Embryonic facial prominence (tissue), 1 donor: ENCODE data around the gene NUDT1.
"Not testable (repeated sequence)": the region's sequence is repeated elsewhere in the genome, so short reads cannot be mapped to it uniquely, and the experiment has no call there.

Experiments used
- DNase-seq: peaks from one replicate; pipeline ENCODE4 v3.0.0-alpha.2; 2016; ENCODE audit errors: extremely low spot score

The NUDT1 gene

DNA sequence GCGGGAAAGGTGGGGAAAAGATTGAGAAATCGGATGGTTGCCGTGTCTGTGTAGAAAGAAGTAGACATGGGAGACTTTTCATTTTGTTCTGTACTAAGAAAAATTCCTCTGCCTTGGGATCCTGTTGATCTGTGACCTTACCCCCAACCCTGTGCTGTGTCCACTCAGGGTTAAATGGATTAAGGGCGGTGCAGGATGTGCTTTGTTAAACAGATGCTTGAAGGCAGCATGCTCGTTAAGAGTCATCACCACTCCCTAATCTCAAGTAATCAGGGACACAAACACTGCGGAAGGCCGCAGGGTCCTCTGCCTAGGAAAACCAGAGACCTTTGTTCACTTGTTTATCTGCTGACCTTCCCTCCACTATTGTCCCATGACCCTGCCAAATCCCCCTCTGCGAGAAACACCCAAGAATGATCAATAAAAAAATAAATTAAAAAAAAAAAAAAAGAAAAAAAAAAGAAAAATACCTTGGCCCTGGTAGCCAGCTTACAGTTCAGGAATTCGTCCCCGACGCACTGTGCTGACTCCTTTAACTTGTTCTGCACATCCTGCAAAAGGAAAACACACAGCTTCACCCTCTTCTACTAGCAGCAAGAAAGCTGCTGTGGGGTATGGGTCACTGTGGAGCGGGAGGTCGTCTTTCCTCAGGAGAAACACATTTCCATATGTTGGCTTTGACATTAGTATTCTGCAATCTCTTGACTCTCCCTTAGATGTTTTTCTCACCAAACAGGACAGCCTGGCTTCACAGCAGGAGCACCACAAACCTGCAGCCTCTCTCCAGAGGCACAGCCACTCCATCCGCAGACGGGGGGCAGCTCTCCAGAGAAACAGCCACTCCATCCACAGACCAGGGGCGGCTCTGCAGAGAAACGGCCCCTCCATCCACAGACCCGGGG, 27.3 kb downstream of the NUDT1 start:
- not testable (repeated sequence) for DNase-seq

DNA sequence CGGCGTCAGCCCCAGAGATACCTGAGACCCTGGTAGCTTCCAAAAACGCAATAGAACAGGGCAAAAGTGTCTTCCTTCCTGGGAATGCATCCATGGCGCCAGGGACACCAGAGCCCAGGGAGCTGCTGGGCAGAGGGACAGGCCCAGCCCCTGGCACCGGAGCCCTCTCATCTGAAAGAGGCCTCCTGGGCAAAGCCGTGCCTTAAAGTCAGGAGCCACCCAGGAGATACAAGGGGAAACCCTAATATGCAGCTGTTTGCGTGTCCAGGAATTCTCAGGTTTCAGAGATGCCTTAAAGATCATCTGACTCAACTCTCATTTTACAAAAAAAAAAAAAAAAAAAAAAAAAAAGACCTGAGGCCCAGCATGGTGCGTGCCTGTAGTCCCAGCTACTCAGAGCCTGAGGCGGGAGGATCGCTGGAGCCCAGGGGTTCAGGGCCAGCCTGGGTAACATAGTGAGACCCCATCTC, 28.0 kb downstream of the NUDT1 start:
- DNase-seq = no peak

GRCh38 chr7:2270495-2270894, 28.5 kb downstream of the NUDT1 start:
- no peak for DNase-seq

GRCh38 chr7:2271273-2272026, 29.4 kb downstream of the NUDT1 start:
- no peak for DNase-seq

DNA sequence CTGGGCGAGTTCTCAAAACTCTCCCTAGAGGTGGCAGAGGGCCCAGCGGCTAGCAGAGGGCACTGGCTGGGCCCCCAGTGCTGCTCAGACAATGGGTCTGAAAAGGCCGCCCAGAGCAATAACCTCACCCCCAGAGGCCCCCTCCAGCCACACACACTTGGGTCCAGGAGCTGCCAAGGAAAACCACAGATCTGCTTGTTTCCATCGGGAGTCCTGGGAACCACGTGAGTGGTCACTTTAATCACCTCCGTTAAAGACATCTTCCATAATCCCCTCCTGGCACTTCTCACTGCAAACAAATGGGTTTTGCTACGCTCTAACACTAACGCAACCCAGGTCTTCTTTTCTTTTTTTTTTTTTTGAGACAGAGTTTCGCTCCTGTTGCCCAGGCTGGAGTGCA, 30.0 kb downstream of the NUDT1 start:
- no peak for DNase-seq

- DNase-seq = no peak
Observed at GRCh38 chr7:2273866-2274265, 31.8 kb downstream of the NUDT1 start.

GRCh38 chr7:2274666-2275065, 32.6 kb downstream of the NUDT1 start:
- DNase-seq = no peak

GRCh38 chr7:2275101-2275500, 33.1 kb downstream of the NUDT1 start:
- no peak for DNase-seq

DNA sequence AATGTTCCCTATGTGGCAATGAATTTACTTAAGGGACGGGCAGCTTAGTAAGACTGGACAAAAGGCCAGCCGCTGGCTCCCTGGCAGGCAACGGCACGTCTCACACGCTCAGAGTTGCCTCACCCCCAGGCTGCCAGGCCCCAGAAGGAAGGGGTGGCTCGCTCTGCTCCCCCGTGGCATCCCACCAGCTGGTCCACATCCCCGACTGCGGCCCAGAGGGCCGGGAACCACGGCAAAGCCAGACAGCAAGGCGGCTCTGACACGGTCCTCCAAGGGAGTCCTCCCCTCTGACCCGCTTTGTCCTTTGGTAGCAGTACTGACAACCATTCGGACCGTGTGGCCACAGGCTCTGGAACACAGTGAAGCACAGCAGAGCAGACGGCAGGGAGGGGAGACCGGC, 34.1 kb downstream of the NUDT1 start:
- no peak for DNase-seq

DNA sequence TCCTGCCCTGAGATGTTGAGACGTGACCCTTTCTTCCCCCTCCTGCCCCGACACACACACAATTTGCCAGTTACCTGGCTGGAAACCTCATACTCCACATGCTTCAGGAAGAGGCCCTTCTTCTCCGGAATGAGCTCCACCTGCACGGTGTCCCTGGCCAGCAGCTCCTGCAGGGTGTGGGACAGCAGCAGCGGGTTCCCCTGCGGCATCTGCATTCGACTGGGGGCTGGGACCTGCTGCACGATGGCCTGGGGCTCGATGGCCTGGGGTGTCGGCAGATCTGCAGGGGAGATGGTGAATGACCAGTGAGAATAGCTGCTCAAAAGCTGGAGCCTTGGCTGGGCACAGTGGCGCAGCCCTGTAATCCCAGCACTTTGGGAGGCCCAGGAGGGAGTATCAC, 36.0 kb downstream of the NUDT1 start:
- DNase-seq = no peak

DNA sequence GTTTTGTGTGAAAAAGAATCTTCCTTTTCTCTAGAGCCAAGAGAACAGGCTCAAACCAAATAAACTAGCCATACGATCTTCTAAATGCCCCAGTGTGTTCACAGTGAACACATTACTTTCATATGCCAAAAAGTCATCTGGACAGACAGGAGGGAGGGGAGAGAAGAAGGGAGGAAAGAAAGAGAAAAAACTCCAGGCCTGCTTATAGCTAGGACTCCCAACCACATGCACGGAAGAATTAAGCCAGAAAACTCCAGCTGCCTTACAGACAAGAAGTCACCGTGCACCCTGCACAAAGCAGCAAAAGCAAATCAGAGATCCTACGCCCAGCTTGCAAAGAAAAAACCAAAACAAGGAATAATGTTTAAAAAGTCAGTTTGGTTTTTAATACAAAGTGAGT, 37.9 kb downstream of the NUDT1 start:
- no peak for DNase-seq

DNA sequence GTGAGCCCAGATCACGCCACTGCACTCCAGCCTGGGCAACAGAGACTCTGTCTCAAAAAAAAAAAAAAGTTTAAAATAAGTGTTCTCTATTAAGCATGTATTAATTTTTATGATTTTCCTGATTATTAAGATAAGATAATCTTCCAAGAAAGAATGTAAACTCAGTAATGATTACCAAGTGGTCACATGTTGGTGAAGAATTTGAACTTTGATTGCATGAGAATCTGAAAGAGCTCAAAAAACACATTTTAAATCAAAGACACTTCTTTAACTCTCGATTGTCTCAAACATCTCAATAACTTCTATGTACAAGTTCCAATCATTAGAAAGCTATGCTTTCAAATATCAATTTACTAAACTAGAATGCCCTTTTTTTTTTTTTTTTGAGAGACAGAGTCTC, 38.4 kb downstream of the NUDT1 start:
- no peak for DNase-seq

DNA sequence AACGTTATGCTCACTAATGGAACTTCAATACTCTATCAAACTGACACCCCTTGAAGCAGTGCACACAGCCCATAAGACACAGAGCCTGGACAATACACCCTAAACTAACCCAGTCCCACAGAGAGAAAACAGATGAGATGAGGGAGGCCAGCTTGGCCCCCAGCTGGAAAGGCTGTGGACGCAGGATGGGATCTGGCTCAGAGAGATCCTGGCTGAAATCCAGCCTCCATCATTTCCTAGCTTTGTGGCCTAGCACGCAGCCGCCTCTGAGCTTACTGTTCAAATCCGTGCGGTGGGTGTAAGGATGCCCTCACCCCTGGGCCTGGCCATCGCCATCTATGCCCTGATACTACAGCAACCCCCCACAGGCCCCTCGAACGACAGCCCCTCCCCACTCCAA, 39.5 kb downstream of the NUDT1 start:
- no peak for DNase-seq

DNA sequence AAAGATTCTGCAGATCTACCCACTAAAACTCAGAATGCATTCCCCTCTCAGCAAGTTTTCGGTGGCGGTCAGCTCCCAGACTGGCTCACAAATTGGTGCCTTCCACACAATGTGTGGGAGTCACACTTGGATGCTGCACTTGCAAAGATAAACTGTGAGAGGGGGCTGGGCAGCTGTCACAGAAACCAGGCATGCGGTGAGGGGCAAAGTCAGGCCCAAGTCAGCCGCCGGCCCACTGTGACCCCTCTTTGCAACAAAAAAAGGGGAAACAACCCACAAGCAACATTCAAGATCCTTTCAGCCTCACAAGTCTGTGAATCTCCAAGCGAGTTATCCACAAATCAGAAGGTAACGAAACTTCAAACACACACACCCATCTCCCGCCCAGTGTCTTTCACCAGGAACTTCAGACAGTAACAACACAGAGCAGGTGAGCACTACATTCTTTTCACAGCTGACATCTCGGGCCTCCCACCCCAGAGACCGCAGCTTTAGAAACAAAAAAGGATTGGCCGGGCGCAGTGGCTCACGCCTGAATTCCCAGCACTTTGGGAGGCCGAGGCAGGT, 40.2 kb downstream of the NUDT1 start:
- no peak for DNase-seq

- DNase-seq = no peak
Observed at GRCh38 chr7:2283074-2283473, 41.0 kb downstream of the NUDT1 start.

GRCh38 chr7:2287745-2288144, 45.7 kb downstream of the NUDT1 start:
- DNase-seq = no peak

DNA sequence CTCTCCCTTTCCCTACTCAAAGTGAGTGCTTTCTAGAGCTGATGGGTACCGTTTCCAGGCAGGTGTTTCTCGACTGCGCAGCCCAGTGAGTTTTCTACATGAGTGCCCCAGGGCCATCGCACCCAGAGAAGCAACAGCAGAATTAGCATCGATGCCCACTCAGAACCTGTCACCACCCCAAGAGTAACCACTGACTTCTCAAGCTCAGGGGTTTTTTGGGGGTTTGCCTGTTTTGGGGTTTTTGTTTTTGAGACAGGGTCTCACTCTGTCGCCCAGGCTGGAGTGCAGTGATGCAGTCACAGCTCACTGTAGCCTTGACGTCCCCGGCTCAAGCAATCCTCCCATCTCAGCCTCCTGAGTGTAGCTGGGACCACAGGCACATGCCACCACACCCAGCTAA, 46.5 kb downstream of the NUDT1 start:
- DNase-seq = no peak

DNA sequence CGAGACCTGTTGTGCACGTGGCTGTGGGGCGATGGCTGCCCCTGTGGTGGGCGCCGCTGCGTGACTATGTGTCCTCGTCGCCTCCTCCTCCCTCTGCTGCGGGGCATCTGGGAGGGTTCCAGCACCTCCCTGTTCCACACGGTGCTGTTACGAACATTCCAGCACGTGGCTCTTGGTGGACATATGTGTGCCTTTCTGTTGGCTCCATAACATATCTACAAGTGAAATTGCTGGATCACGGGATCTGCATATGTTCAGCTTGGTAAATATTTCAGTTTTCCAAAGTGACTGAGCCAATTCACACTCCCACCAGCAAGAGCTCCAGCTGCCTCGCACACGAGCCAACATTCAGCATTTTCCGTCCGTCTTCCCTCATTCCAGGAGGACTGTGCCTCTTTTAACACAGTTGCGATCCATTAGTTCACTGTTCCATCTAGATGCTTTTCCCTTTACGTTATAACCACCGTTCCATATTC, 47.1 kb downstream of the NUDT1 start:
- no peak for DNase-seq

DNA sequence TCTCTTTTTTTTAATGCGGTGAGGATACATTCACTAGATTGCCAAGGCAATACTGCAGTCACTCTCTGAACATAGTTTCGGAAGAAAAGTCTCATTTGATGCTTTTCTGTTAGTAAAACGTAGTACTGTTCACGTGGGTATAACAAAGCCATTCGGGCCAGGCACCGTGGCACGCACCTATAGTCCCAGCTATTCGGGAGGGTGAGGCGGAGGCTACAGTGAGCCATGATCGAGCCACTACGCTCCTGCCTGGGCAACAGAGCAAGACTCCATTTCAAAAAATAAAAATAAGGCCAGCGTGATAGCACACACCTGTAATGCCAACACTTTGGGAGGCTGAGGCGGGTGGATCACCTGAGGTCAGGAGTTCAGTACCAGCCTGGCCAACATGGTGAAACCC, 47.6 kb downstream of the NUDT1 start:
- no peak for DNase-seq

- no peak for DNase-seq
Observed at GRCh38 chr7:2290877-2291276, 48.9 kb downstream of the NUDT1 start.

GRCh38 chr7:2295936-2296620, 54.1 kb downstream of the NUDT1 start:
- no peak for DNase-seq

DNA sequence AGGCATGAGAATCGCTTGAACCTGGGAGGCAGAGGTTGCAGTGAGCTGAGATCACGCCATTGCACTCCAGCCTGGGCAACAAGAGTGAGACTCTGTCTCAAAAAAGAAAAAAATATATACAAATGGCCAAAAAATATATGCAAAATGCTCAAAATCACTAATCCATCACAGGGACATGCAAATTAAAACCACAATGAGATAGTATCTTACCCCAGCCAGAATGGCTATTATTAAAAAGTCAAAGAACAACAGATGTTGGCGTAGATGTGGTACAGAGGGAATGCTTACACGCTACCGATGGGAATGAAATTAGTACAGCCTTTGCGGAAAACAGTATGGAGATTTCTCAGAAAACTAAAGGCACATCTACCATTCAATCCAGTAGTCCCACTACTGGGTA, 54.8 kb downstream of the NUDT1 start:
- DNase-seq = no peak
